HG02870 (cell line): ENCODE measurements around the gene STARD3.

Source experiments
- ATAC-seq: cut with Tn5 transposase; IDR thresholded peaks from one replicate; pipeline ENCODE4 v1.9.1; 2021; ENCODE audit warnings: mild to moderate bottlenecking, moderate library complexity; ENCODE audit not compliant: unreplicated experiment

STARD3 gene

GRCh38 chr17:39618956-39619785 lies 17.8 kb upstream of the STARD3 start:
- no peak for ATAC-seq

GRCh38 chr17:39619786-39620101 lies 17.2 kb upstream of the STARD3 start:
- no peak for ATAC-seq

GRCh38 chr17:39621523-39622379 lies 15.2 kb upstream of the STARD3 start:
- ATAC-seq = peak; percentile 56

- peak; percentile 29 for ATAC-seq
These were observed 14.5 kb upstream of the STARD3 start for GRCh38 chr17:39622380-39623006.

DNA sequence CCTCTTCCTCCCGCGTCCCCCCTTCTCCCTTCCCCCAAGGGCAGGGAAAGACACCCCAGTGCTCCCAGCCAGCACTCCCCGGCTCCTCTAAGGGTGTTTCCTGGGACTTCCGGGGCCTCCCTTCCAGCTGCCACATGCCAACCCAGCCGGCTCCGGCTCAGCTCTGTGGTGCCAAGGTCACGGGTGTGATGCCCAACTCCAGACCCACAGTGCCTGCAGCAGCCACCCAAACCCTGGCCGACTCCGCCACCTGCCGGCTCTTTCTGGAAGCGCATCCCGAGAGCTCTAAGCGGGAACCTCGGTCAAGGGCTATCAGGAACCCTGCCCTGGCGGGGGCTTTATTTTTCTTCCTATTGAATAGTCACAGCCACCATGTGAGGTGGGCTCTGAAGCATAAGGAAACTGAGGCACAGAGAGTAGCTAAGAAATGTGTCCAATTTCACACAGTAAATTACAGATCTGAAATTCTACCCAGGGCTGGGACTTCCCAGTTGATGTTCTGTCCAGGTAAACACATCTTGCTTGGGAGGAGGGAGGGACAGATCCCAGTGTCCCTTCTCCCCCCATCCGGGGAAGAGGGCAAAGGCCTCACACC lies 13.5 kb upstream of the STARD3 start:
- no peak for ATAC-seq

GRCh38 chr17:39624313-39624712 lies 12.6 kb upstream of the STARD3 start:
- no peak for ATAC-seq

- no peak for ATAC-seq
These were observed 11.7 kb upstream of the STARD3 start for GRCh38 chr17:39625198-39625785.

GRCh38 chr17:39626171-39627046 lies 10.5 kb upstream of the STARD3 start, which contains the start of gene PPP1R1B:
Gene PPP1R1B, plus strand, starts transcription at chr17:39626952. Its CDS starts 441 bp downstream, at chr17:39627393.
- no peak for ATAC-seq

DNA sequence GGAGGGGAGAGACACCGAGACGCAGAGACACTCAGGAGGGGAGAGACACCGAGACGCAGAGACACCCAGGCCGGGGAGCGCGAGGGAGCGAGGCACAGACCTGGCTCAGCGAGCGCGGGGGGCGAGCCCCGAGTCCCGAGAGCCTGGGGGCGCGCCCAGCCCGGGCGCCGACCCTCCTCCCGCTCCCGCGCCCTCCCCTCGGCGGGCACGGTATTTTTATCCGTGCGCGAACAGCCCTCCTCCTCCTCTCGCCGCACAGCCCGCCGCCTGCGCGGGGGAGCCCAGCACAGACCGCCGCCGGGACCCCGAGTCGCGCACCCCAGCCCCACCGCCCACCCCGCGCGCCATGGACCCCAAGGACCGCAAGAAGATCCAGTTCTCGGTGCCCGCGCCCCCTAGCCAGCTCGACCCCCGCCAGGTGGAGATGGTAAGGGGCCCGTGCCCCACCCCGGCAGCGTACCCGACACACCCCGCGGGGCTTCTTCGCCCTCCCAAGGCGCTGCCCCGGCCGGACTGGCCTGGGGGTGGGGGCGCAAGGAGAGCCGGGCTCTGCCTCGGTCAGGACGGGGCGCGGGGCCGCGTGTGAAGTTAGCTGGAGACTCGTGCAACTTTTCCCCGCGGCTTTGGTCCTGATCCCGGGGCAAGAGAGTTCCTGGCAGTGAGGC lies 9.8 kb upstream of the STARD3 start:
- ATAC-seq = no peak

GRCh38 chr17:39627712-39628516 lies 9.0 kb upstream of the STARD3 start:
- no peak for ATAC-seq

DNA sequence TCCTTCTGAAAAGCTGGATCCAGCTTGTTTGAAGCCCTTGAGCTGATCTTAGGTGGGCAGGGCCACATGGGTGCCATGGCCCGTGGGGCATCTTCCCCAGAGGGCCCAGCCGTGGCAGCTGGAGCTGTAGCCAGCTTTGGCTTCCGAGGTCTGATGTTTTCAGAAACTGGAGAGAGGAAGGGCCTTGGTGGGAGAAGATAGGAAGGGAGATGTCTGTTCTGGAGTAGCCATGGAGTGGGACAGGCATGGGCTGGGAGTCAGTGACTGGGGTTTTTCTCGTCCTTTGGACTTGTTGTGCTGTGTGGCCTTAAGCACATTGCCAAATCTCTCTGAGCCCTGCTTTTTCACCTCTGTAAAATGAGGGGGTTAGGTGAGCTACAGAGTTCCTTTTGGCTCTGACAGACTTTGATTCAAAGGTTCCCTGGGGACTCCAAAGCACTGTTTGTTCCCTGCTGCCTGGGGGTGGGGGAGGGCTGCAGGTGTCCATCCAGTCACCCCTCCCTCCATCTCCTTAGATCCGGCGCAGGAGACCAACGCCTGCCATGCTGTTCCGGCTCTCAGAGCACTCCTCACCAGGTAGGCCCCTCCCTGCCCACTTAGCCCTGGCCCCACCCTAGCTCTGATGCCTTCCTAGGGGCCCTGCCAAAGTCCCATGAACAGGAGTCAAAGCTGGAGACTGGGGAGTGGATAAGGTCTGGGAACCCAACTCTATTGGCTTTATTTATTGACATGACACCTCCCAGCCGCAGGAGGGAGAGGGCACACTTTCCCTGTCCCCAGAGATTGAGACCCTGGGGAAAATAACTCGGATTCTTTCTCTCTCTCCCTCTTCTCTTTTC lies 8.1 kb upstream of the STARD3 start:
- ATAC-seq = no peak

DNA sequence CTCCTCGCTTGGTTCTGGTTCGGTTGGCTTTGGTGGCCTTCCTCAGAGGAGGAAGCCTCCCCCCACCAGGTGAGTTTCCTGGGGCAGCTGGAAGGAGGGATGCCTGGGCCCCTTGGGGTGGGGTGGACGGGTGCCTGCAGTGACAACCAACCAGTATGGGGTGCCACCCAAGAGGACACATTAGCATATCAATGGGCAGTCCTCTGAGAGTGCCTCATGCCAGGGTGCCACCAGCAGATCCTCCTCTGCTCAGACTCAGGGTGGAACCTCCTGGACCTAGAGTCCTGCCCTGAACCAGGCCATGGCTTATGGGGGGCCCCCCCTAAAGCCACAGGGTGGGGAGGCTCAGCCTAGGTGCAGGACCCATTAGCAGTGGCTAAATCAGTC lies 7.5 kb upstream of the STARD3 start:
- no peak for ATAC-seq

DNA sequence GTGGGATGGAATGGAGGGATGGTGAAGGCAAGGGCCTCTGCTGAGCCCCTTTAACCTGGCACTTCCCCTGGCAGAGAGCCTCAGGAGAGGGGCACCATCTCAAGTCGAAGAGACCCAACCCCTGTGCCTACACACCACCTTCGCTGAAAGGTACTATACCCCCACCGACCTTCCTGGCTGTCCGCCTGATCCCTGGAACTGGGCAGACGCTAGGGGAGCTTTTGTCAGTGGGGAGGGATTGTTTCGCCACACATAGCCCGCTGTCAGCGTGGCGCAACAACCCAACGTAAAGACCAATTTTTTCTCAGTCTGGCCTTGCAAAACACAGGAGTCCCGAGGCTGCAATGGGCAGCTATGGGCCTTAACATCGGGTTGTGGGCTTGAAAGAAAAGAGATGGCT lies 7.0 kb upstream of the STARD3 start:
- no peak for ATAC-seq

- no peak for ATAC-seq
These were observed 5.5 kb upstream of the STARD3 start for GRCh38 chr17:39631403-39631802.

GRCh38 chr17:39632153-39632941 lies 4.6 kb upstream of the STARD3 start:
- ATAC-seq = no peak

DNA sequence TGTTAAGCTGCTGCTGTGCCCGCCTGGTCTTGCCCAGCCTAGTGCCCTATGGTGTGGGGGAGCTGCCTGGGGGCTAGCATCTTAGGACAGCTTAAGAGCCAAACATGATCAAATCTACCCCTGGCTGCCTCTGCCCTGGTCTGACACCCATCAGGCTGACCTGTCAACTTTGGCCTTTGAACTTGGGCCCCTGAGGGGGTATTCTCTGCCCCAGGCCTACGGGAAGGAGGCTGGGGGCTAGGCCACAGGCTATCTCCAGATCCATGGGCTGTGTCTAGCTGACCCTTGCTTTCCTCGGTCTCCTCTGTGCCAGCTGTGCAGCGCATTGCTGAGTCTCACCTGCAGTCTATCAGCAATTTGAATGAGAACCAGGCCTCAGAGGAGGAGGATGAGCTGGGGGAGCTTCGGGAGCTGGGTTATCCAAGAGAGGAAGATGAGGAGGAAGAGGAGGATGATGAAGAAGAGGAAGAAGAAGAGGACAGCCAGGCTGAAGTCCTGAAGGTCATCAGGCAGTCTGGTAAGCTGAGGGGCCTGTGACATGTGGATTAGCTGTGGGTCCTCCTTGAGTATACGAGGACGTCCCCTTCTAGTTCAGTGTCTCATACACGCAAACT lies 3.3 kb upstream of the STARD3 start:
- no peak for ATAC-seq
